HG03097 (cell line): ENCODE results near the gene VEGFC.

ENCODE experiments used
- ATAC-seq: cut with Tn5 transposase; IDR thresholded peaks from one replicate; pipeline ENCODE4 v1.9.1; 2021; ENCODE audit not compliant: unreplicated experiment, low FRiP score

Gene VEGFC

GRCh38 chr4:176799653-176800052 is 6.9 kb upstream of the VEGFC start:
- no peak for ATAC-seq

GRCh38 chr4:176798540-176798939 is 5.8 kb upstream of the VEGFC start:
- no peak for ATAC-seq

DNA sequence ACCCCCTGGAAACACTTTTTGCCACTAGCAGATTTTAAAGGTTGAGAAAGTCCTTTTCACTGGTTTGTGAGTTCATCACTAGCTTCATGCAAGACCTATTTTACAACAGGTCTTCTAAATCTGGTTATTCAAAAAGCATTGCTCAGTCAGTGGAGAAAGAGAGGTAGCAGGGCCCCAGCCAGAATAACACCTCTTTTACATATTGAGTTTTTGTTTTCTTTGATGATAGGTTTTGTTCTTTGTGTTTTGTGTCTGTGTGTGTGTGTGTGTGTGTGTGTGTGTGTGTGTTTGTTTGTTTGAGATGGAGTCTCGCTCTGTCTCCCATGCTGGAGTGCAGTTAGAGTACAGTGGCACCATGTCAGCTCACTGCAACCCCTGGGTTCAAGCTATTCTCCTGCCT is 2.7 kb upstream of the VEGFC start:
- ATAC-seq: no peak

GRCh38 chr4:176794651-176795050 is 1.9 kb upstream of the VEGFC start:
- ATAC-seq: no peak

DNA sequence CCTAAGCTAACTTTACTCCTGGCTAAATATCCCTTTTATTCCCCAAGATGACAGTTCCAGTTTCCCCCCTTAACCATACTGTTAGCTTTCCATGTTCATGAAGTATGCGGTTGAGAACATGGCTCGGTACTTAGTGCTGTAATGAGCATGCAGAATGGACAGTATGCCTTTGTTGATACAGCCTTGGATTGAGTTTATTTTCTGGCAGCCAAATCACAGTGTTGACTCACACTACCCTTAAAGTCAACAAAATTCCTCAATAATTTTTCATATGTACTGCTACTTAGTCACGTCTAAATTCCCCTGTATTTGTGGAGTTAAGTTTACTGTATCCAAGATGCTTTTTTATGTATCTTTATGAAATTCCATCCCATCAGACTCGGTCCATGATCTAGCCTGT is 1.4 kb upstream of the VEGFC start:
- ATAC-seq: no peak

DNA sequence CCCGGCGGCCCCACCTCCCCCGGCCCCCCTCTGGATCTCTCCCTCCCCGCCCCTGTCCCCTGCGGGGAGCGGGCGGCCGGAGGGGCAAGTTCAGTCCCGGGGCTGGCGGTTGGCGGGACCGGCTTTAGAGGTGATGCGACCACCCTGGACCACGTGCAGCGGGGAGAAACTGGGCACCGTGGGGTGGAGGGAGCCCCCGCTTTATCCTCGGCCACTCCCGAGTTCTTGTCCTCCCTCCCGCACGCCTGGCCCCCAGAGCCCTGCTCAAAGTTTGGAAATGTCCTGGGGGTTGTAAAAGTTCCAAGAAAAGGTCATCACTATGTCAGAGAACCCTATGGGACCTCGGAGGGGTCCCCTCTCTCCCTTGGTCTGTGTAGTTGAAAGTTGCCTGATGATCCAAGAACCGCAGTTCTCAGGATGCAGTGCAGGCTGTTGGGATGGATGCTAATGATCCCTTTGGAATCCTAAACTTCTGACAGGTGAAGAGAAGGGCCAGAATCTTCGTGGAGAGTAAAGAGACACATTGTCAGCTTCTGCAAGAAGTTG is 411 bp upstream of the VEGFC start:
- no peak for ATAC-seq

DNA sequence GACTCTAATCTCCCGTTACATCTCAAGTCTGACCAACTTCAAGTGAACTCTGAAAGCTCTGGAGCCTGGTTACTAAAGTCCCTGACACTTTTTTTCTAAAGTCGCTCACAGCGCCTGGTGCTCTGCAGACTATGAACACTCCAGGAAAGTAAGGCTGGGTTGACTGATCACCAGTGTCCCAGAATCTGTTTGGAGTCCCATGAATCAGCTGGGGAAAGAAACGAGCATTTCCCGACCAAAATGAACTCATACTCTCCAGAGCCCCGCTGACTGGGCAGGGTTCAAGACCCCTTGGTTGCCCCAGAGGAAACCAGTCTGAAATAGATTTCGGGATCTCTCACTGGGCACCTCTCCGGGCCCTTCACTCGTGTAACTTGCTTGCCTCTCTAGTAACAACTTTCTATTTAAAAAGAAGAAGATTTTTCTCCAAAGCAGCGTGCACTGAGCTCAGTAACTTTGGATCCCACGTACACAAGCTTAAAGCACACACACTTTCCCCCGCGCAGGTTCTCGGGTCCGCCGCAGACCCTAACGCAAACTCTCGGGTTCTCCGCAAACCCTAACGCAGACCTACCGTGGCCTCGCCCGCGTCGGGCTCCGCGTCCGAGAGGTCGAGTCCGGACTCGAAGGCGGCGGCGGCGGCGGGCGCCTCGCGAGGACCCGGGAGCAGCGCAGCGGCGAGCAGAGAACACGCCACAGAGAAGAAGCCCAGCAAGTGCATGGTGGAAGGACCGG is 964 bp downstream of the VEGFC start:
- ATAC-seq: no peak

DNA sequence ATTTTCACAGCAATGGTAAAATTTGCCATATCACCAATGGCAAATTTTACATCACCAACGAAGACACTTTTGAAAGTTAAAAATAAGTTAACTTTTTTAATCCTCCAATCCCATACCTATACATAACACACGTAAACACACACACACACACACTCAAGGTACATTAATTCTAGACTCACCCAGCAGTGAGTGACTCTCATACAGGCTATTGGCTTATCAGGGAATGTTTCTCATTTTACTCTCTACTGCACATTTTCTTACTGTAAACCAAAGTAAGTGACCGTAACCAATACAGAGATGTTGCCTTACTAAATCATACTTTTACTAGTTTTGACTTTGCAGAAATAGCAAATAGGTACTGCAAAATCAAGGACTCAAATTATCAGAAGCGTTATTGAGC is 2.3 kb downstream of the VEGFC start:
- no peak for ATAC-seq

DNA sequence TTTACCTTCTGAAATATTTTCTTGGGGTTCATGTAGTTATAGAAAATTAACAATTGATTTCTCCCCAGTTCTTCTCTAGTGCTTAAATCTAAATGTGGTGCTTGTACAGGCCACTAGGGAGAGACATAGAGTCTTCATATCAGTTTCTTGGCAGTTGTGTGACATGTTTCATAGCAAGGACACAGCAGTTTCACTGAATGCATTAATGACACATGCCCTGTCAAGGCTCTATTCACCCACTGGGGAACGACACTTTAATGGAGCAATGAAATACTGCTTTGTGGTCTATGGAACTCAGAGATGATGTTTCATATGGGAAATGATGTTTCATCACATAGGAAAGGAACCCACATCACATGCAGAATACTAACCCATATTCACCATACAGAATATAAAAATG is 2.8 kb downstream of the VEGFC start:
- ATAC-seq: no peak

DNA sequence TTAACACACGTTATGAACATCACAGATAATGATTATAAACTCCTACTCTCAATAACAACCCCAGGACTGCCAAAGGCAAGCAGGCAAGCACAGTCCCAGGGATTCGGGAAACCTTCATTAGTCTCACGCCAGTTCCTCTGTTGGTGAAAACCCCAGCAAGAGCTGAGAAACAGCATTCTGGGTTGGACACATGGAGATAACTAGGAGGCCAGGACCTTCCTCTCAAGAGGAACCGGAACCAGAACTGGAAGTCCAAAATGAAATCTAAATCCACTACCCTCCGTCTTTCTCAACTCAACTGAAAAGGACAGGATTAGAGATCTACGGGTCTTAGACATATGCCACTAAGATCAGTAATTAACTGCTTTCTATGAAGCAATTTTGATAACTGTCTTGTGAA is 3.8 kb downstream of the VEGFC start:
- no peak for ATAC-seq

DNA sequence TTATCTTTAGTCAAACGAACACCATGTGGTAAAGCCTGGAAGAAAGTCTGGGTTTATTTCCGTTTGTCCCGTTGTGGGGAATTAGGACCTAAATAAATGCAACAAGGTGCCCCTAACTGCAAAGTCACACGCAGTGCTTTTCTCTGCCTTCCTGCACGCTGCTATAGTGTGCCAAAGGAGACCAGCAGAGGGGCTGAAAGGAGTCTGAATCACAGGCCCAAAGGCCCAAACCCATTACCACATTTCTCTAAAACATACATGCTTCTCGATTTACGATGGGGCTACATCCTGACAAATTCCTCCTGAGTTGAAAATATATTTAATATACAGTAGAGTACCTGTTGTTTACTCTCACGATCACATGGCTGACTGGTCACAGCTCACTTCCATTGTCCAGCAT is 4.5 kb downstream of the VEGFC start:
- no peak for ATAC-seq

DNA sequence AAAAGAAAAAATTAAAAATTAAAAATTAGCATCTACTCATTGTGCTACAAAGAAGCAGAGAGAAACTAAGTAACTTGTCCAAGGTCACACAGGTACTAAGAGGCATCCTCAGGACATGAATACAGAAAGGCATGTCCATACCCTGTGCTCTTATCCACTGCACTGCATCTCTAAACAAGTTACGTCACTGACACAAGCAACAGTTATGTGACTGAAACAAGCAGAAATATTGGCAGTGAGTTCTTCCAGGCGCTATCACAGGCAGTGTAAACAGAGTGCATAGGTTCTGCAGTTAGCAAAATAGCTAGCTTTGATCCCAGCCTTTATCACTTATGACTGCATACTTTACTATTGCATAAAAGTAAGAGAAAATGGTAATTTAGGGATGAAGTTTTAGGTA is 7.9 kb downstream of the VEGFC start:
- no peak for ATAC-seq

DNA sequence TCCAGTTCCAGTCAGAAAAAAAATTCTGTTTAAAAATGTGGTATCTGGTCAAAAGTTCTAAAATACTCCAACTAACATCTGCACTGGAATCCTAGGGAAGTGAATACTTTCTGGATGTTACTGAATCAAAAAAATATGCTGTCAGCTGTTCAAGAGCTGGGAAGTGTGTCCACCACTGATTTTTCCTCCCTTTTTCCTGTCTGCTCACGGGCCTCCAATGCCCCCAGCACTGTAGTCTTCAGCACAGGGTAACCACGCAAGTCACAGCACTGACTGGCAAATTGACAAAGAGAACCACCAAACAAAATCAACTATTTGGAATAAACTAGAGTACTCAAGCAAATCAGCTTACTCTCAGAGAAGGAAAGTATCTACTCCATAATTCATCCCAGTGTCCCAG is 9.9 kb downstream of the VEGFC start:
- no peak for ATAC-seq

DNA sequence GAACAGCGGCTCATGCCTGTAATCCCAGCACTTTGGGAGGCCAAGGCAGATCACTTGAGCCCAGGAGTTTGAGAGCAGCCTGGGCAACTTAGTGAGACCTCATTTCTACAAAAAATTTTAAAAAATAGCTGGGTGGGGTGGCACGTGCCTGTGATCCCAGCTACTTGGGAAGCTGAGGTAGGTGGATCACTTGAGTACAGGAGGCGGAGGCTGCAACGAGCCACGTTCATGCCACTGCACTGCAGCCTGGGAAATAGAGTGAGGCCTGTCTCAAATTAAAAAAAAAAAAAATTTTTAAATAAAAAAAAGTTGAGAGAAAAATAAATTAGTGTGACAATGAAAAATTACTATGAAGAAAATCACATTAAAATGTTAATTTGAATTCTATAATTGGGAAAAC is 10.5 kb downstream of the VEGFC start:
- ATAC-seq: no peak

DNA sequence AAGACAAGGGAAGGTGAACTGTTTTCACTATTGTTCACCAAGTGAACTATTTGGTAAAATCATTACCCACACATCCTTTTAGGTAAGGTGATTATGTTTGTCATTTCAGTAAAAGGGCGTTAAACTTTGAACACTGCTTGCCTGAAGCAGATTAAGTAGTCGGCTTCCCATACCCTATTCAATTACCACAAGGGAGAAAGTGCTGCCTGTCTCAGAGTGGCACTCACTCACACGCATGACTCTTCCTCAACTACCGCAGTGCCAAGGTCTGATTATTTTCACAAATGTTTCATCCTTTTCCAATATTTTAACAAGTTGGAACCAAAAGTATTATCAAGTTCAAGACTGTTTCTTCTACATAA is 11.0 kb downstream of the VEGFC start:
- ATAC-seq: no peak

- ATAC-seq: no peak
Observed at GRCh38 chr4:176780995-176781738, 11.6 kb downstream of the VEGFC start.

DNA sequence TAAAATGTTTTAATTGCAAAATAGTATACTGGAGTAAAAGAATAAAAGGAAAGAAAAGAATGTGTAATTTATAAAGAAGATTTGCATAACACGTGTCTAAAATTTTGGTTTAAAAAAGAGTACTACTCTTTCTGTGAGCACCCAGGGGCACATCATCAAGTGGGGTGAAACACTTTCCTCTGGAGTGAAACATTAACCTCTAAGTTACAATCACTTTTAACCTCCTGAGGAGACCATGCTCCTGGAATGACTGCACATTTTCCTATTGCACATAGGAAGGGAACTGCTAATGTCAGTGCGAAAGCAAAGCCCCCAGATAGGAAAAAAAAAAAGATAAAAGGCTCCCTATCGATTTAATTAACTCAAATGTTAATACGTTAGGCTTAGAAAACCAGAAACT is 13.3 kb downstream of the VEGFC start:
- ATAC-seq: no peak

GRCh38 chr4:176778491-176778890 is 14.2 kb downstream of the VEGFC start:
- ATAC-seq: no peak

GRCh38 chr4:176778063-176778462 is 14.7 kb downstream of the VEGFC start:
- ATAC-seq: no peak

DNA sequence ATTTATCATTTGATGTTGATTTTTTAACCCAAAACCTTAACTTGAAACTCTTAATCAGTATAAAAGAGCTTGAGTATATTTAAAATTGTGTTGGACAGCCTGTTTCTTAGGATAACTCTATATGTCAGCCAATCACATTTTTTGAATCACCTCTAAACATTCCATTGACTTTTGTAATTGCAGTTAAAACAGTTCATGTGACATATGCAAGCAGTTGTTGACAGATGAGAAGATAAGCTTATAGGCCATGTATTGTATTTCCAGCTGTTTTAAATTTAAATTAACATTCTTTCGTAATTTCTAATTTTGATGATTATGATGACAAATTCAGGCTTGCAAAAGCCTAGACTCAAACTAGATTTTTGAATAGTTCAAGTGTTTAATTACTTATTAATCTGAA is 17.4 kb downstream of the VEGFC start:
- no peak for ATAC-seq

DNA sequence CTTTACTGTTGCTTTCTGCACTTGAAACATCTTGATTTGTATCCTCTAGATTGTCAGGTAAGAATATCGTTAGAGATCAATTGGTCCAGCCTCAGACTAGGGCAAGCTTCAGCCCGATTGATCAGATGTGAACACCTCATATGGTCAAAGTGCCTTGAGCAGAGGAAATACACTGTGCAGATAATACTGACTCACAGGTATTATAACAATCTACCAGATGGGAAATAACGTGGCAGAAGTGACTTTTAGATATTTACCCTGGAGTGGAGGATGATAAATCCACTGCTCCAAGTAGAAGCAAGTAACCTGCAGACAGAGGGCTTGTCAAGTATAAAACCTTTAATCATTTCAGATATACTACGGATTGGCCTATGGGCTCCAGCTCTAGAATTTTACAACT is 17.9 kb downstream of the VEGFC start:
- ATAC-seq: no peak

DNA sequence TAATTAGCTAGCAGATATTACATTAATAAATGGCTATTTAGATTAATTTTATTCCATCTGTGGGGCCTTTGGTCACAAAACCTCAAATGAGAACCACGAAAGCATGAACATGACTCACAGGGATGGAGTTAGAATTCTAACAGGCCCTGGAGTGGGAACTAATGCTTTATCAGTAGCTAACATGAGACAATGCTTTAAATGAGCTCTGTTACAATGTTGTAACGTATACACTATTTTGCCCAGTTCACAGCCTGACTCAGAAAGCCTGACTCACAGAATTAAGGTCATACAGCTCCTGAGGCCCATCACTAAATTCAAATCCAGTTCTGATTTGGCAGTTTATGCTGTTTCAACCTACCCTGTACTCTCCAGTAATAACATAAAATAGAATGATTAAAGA is 23.2 kb downstream of the VEGFC start:
- ATAC-seq: no peak
